Measurements from ENCODE around the gene MIPOL1. TPM values are rescaled to one million over a fixed set of nuclear protein-coding genes. Genes with fewer than 3 reads are reported as not detected.
"Not testable (repeated sequence)": the region's sequence is repeated elsewhere in the genome, so short reads cannot be mapped to it uniquely, and the experiment has no call there.

MIPOL1 gene
- total and polyA plus RNA-seq, 12 donors: 1.1 to 9.2 (median 5.4) TPM

DNA sequence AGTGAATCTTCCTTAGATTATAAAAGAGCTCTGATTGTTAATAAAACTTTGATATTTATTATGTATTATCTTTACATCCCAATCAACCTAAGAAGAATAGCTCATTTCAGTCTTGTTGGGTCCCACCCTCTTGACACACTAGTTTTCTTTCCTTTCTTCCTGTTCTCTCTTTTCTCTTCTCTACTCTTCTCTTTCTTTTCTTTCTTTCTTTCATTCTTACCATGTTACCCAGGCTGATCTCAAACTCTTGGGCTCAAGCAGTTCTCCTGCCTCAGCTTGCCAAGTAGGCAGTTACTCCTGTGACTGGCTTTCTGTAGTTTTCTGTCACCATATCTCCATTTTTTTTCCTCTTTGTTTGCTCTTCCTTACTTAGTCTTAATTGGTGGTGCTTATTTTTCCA lies 177.8 kb downstream of the MIPOL1 start:
- H3K27ac ChIP-seq: no peak overlapping the region
- TF ChIP-seq, protein P1, sequence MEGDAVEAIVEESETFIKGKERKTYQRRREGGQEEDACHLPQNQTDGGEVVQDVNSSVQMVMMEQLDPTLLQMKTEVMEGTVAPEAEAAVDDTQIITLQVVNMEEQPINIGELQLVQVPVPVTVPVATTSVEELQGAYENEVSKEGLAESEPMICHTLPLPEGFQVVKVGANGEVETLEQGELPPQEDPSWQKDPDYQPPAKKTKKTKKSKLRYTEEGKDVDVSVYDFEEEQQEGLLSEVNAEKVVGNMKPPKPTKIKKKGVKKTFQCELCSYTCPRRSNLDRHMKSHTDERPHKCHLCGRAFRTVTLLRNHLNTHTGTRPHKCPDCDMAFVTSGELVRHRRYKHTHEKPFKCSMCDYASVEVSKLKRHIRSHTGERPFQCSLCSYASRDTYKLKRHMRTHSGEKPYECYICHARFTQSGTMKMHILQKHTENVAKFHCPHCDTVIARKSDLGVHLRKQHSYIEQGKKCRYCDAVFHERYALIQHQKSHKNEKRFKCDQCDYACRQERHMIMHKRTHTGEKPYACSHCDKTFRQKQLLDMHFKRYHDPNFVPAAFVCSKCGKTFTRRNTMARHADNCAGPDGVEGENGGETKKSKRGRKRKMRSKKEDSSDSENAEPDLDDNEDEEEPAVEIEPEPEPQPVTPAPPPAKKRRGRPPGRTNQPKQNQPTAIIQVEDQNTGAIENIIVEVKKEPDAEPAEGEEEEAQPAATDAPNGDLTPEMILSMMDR (IDR thresholded peaks at IDR 0.05): no peak
- H3K36me3 ChIP-seq: no peaks in the 10 kb centered on the region
- ATAC-seq (no peak), DNase-seq (no peak)
- no peaks in the 10 kb centered on the region for H3K27me3 ChIP-seq
- no peak overlapping the region for H3K4me3 ChIP-seq
- H3K4me1 ChIP-seq: no peaks in the 10 kb centered on the region
- peaks cover 0 to 3% (median 0%) of the 10 kb centered on the region in 11 donors for H3K9me3 ChIP-seq
- intact Hi-C loops (cut with DNase I): no loop called here

DNA sequence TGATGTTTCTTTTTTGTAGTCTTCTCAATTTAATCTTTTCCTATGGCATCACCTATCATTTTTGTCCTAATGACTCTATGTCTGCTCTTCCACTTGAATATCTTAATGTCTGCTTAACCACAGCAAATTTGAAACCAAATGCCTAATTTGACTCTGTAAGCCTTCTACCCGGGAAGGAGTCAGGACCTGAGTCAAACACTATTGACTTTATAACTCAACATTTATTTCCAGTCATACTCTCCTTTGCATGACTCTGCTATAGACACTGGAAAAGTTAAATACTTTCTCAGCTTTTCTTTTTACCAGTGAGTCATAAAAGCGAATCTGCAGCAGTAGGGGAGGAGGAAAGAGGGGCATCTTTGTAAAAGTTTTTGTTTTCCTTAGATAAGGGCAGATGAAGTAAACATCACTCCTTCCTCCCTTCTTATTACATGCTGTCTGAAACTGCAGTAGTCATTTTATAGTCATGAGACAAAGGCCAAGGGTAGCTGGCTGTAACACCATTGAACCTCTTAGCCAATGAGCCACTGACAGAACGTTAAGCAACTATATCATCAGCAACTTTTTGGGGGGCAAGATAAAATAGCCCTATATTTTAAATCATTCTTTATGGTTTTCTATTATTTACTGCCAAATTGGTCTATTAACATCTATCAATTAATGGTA lies 179.3 kb downstream of the MIPOL1 start:
- no peaks in the 10 kb centered on the region for H3K4me1 ChIP-seq
- H3K4me3 ChIP-seq: no peak overlapping the region
- ATAC-seq (no peak), DNase-seq (no peak)
- peaks cover 0 to 3% (median 0%) of the 10 kb centered on the region in 11 donors for H3K9me3 ChIP-seq
- TF ChIP-seq, protein P1 (IDR thresholded peaks at IDR 0.05): no peak
- no peak overlapping the region for H3K27ac ChIP-seq
- no peaks in the 10 kb centered on the region for H3K36me3 ChIP-seq
- H3K27me3 ChIP-seq: no peaks in the 10 kb centered on the region
- 82 to 86% methylated on average over 3 of the region's 3 CpGs for WGBS, 2 donors
- intact Hi-C loops (cut with DNase I): no loop called here

DNA sequence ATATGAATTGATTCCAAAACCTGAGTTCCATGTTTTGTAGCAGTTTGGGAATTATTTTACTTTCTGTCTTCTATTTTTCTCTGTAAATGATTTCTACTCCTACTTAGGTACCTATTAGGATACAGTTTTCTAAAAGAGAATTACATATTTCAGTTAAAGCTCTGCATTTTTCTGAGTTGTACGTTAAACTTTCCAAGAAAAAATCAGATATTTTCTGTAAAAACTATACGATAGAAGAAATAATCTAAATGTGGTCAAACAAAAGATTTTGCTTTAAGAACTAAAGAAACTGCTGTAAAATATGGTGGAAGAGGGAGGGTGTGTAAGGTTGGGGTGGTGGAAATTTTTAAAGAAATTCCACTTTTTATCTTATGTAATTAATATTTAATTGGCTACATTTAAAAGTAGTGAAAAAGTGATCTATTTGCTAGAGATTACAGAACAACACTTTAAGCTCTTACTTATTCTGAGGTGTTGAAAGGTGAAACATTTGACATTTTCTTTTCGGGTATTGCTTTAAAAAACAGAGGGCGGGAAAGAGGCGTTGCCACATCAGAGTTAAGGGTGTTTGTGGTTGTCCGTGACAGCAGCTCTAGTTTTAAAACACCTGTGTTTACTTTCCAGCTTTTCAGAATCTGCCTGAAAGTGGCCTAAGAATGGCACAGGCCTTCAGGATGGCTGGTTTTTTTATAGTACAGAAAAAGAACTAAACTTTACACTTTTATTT lies 187.3 kb downstream of the MIPOL1 start:
- 70 to 76% methylated on average over 6 of the region's 6 CpGs for WGBS, 2 donors
- TF ChIP-seq, protein P1 (IDR thresholded peaks at IDR 0.05): no peak

DNA sequence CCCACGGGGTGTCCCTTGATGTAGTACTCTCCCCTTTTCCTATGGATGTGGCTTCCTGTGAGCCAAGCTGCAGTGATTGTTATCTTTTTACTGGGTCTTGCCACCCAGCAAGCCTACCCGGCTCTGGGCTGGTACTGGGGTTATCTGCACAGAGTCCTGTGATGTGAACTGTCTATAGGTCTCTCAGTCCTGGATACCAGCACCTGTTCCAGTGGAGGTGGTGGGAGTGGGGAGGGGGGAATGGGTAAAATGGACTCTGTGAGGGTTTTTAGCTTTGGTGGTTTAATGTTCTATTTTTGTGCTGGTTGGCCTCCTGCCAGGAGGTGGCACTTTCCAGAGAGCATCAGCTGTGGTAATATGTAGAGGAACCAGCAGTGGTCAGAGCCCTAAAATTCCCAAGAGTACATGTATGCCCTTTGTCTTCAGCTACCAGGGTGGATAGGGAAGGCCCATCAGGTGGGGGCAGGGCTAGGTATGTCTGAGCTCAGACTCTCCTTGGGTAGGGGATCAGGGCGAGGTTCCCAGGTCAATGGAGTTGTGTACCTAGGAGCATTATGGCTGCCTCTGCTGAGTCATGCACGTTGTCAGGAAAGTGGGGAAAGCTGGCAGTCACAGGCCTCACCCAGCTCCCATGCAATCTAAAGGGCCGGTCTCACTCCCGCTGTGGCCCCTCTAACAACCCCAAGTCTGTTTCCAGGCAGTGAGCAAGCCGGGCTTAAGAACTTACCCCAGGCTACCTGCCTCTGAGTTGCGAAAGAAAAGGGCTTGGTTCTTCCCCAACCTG lies 199.6 kb downstream of the MIPOL1 start:
- intact Hi-C loops (cut with DNase I); H3K27ac ChIP-seq; ATAC-seq; H3K4me3 ChIP-seq; DNase-seq; H3K36me3 ChIP-seq; H3K4me1 ChIP-seq; H3K27me3 ChIP-seq: not testable (repeated sequence)
- WGBS, 2 donors: 83 to 89% methylated on average over 8 of the region's 8 CpGs
- peaks cover 0 to 59% (median 10%) of the 10 kb centered on the region in 11 donors for H3K9me3 ChIP-seq

More for the DNA sequence above, 187.3 kb downstream of the MIPOL1 start:
- ATAC-seq (no peak), DNase-seq (no peak)
- Histone ChIP-seq H3K36me3 (no peaks in the 10 kb centered on the region), H3K27me3 (no peaks in the 10 kb centered on the region), H3K4me1 (no peaks in the 10 kb centered on the region), H3K9me3 (peaks cover 0 to 12% (median 0%) of the 10 kb centered on the region in 11 donors), H3K4me3 (no peak overlapping the region), H3K27ac (no peak overlapping the region)
- intact Hi-C loops (cut with DNase I): no loop called here
